ENCODE data around the gene ICE1.
"Not testable (repeated sequence)": the region's sequence is repeated elsewhere in the genome, so short reads cannot be mapped to it uniquely, and the experiment has no call there.

ICE1 gene

GRCh38 chr5:5494489-5495402 is 72.3 kb downstream of the ICE1 start:
- peak; percentile 47 to 73 (median 68) for DNase-seq

GRCh38 chr5:5497152-5497788 is 74.8 kb downstream of the ICE1 start:
- no peak for DNase-seq

- DNase-seq, result no peak
These were observed 77.0 kb downstream of the ICE1 start for GRCh38 chr5:5499442-5499841.

GRCh38 chr5:5504325-5504724 is 81.8 kb downstream of the ICE1 start:
- DNase-seq, result no peak

GRCh38 chr5:5505815-5506214 is 83.3 kb downstream of the ICE1 start:
- no peak for DNase-seq

GRCh38 chr5:5508391-5508790 is 85.9 kb downstream of the ICE1 start:
- DNase-seq, result no peak

- no peak for DNase-seq
These were observed 89.5 kb downstream of the ICE1 start for GRCh38 chr5:5511904-5512416.

GRCh38 chr5:5512543-5512942 is 90.1 kb downstream of the ICE1 start:
- no peak for DNase-seq

GRCh38 chr5:5520622-5521021 is 98.1 kb downstream of the ICE1 start:
- not testable (repeated sequence) for DNase-seq

GRCh38 chr5:5521029-5521428 is 98.6 kb downstream of the ICE1 start:
- no peak for DNase-seq

GRCh38 chr5:5521478-5521877 is 99.0 kb downstream of the ICE1 start:
- no peak for DNase-seq

GRCh38 chr5:5522336-5522735 is 99.9 kb downstream of the ICE1 start:
- DNase-seq, result no peak

GRCh38 chr5:5523066-5523505 is 100.6 kb downstream of the ICE1 start:
- DNase-seq, result no peak

GRCh38 chr5:5524327-5524726 is 101.8 kb downstream of the ICE1 start:
- no peak for DNase-seq

- DNase-seq, result no peak
These were observed 108.9 kb downstream of the ICE1 start for GRCh38 chr5:5531371-5531770.

- no peak for DNase-seq
These were observed 110.0 kb downstream of the ICE1 start for GRCh38 chr5:5532306-5533076.

GRCh38 chr5:5533927-5534326 is 111.5 kb downstream of the ICE1 start:
- no peak for DNase-seq

GRCh38 chr5:5534333-5534732 is 111.9 kb downstream of the ICE1 start:
- DNase-seq, result no peak

- no peak for DNase-seq
These were observed 114.4 kb downstream of the ICE1 start for GRCh38 chr5:5536871-5537270.

GRCh38 chr5:5537426-5537825 is 114.9 kb downstream of the ICE1 start:
- DNase-seq, result no peak

- DNase-seq, result no peak
These were observed 117.1 kb downstream of the ICE1 start for GRCh38 chr5:5539590-5539989.

Measured in activated CD4-positive, CD25-positive, alpha-beta regulatory T cell (primary cell).